KMS-11 (cell line): ENCODE results near the gene FGF14.

ENCODE experiments used
- H2AFZ ChIP-seq: fragments of 200-600 bp; sonication (generic); 2 replicates; pipeline ENCODE4 v1.6.1; 2016; ENCODE audit warnings: antibody characterized with exemption, mixed run types, low read depth
- H3K27ac ChIP-seq: fragments of 200-600 bp; sonication (generic); 2 replicates; pipeline ENCODE4 v1.6.1; 2016; ENCODE audit warnings: mild to moderate bottlenecking, mixed run types
- H3K27me3 ChIP-seq: fragments of 200-600 bp; sonication (generic); 2 replicates; pipeline ENCODE4 v1.6.1; 2017; ENCODE audit warnings: mild to moderate bottlenecking, low read depth, mixed run types, moderate library complexity; ENCODE audit not compliant: insufficient read depth
- H3K36me3 ChIP-seq: fragments of 200-600 bp; sonication (generic); 2 replicates; pipeline ENCODE4 v1.6.1; 2017; ENCODE audit warnings: mild to moderate bottlenecking, mixed run types; ENCODE audit not compliant: insufficient read depth
- H3K4me1 ChIP-seq: fragments of 200-600 bp; sonication (generic); 2 replicates; pipeline ENCODE4 v1.6.1; 2016; ENCODE audit warnings: mild to moderate bottlenecking, low read depth, mixed run types; ENCODE audit not compliant: poor library complexity, severe bottlenecking
- H3K4me2 ChIP-seq: fragments of 200-600 bp; sonication (generic); 2 replicates; pipeline ENCODE4 v1.7.0; 2016; ENCODE audit warnings: mild to moderate bottlenecking, mixed run types
- H3K4me3 ChIP-seq: fragments of 200-600 bp; sonication (generic); IDR thresholded peaks from 2 replicates; pipeline ENCODE4 v1.6.1; 2017; ENCODE audit warnings: low read depth, low read length, mixed read lengths; ENCODE audit not compliant: insufficient read depth
- H3K79me2 ChIP-seq: fragments of 200-600 bp; sonication (generic); 2 replicates; pipeline ENCODE4 v1.6.1; 2016; ENCODE audit warnings: low read depth, mixed run types; ENCODE audit not compliant: insufficient read depth
- H3K9ac ChIP-seq: fragments of 200-600 bp; sonication (generic); 2 replicates; pipeline ENCODE4 v1.6.1; 2016; ENCODE audit warnings: mild to moderate bottlenecking, mixed run types
- H4K20me1 ChIP-seq: fragments of 200-600 bp; sonication (generic); 2 replicates; pipeline ENCODE4 v1.6.1; 2016; ENCODE audit warnings: mild to moderate bottlenecking, mixed run types; ENCODE audit not compliant: insufficient read depth
- CTCF ChIP-seq: fragments of 200-600 bp; sonication (generic); conservative IDR thresholded peaks from 2 replicates; pipeline ENCODE4 v1.6.1; 2017; ENCODE audit warnings: low read depth, mild to moderate bottlenecking, antibody characterized with exemption, low read length, moderate library complexity, mixed read lengths

The FGF14 gene

GRCh38 chr13:101868585-101869469, 533.0 kb downstream of the FGF14 start:
- no peak overlapping the region for H3K4me2 ChIP-seq
- H3K4me3 ChIP-seq = no peak overlapping the region
- H3K27me3 ChIP-seq = no peaks in the 10 kb centered on the region
- no peak for TF ChIP-seq CTCF
- no peak overlapping the region for H2AFZ ChIP-seq
- no peak overlapping the region for H3K9ac ChIP-seq
- H3K79me2 ChIP-seq = no peaks in the 10 kb centered on the region
- no peaks in the 10 kb centered on the region for H3K4me1 ChIP-seq
- no peaks in the 10 kb centered on the region for H3K36me3 ChIP-seq
- no peak overlapping the region for H3K27ac ChIP-seq
- no peaks in the 10 kb centered on the region for H4K20me1 ChIP-seq

- no peak overlapping the region for H3K27ac ChIP-seq
- no peak for TF ChIP-seq CTCF
- H2AFZ ChIP-seq = no peak overlapping the region
- H3K9ac ChIP-seq = no peak overlapping the region
- no peaks in the 10 kb centered on the region for H4K20me1 ChIP-seq
- H3K27me3 ChIP-seq = no peaks in the 10 kb centered on the region
- H3K4me1 ChIP-seq = no peaks in the 10 kb centered on the region
- no peak overlapping the region for H3K4me2 ChIP-seq
- H3K36me3 ChIP-seq = no peaks in the 10 kb centered on the region
- no peaks in the 10 kb centered on the region for H3K79me2 ChIP-seq
- no peak overlapping the region for H3K4me3 ChIP-seq
Measured at GRCh38 chr13:101866889-101867581, 534.8 kb downstream of the FGF14 start.

- no peaks in the 10 kb centered on the region for H3K27me3 ChIP-seq
- H3K4me1 ChIP-seq = no peaks in the 10 kb centered on the region
- no peak overlapping the region for H3K27ac ChIP-seq
- H3K36me3 ChIP-seq = no peaks in the 10 kb centered on the region
- no peak overlapping the region for H3K4me2 ChIP-seq
- H3K9ac ChIP-seq = no peak overlapping the region
- no peak for TF ChIP-seq CTCF
- no peaks in the 10 kb centered on the region for H4K20me1 ChIP-seq
- H2AFZ ChIP-seq = no peak overlapping the region
- no peaks in the 10 kb centered on the region for H3K79me2 ChIP-seq
- H3K4me3 ChIP-seq = no peak overlapping the region
Measured at GRCh38 chr13:101858860-101859259, 543.0 kb downstream of the FGF14 start.

- Histone ChIP-seq H3K9ac (no peak overlapping the region), H3K4me3 (no peak overlapping the region), H3K4me1 (no peaks in the 10 kb centered on the region), H3K27me3 (no peaks in the 10 kb centered on the region), H3K4me2 (no peak overlapping the region), H2AFZ (no peak overlapping the region), H3K79me2 (no peaks in the 10 kb centered on the region), H3K27ac (no peak overlapping the region), H3K36me3 (no peaks in the 10 kb centered on the region), H4K20me1 (no peaks in the 10 kb centered on the region)
- TF ChIP-seq CTCF = no peak
Measured at GRCh38 chr13:101846701-101847100, 555.1 kb downstream of the FGF14 start.
